Smooth muscle cell (in vitro differentiated cells): ENCODE data around the gene NKX1-1. TPM values are rescaled to one million over a fixed set of nuclear protein-coding genes. Genes with fewer than 3 reads are reported as not detected.

Experiments
- DNase-seq: peaks from one replicate; lab custom pipeline; 2025; ENCODE audit not compliant: unreplicated experiment; lab: John Stamatoyannopoulos, UW
- H2AFZ ChIP-seq: fragments of 200-600 bp; sonication (generic); 2 replicates; pipeline ENCODE4 v1.6.0; 2016; ENCODE audit warnings: antibody characterized with exemption, low read depth, mild to moderate bottlenecking
- H3F3A ChIP-seq: fragments of 200-600 bp; sonication (generic); 2 replicates; pipeline ENCODE4 v1.6.0; 2017; ENCODE audit warnings: antibody characterized with exemption, low read depth
- H3K27ac ChIP-seq: fragments of 200-600 bp; sonication (generic); 2 replicates; pipeline ENCODE4 v1.5.1; 2016; ENCODE audit warnings: low read depth, mild to moderate bottlenecking
- H3K27me3 ChIP-seq: fragments of 200-600 bp; sonication (generic); 2 replicates; pipeline ENCODE4 v1.6.1; 2016; ENCODE audit warnings: low read depth, mild to moderate bottlenecking
- H3K36me3 ChIP-seq: fragments of 200-600 bp; sonication (generic); 2 replicates; pipeline ENCODE4 v1.5.1; 2016; ENCODE audit warnings: low read depth
- H3K4me1 ChIP-seq: fragments of 200-600 bp; sonication (generic); 2 replicates; pipeline ENCODE4 v1.5.1; 2016; ENCODE audit warnings: low read depth
- H3K4me2 ChIP-seq: fragments of 200-600 bp; sonication (generic); 2 replicates; pipeline ENCODE4 v1.6.0; 2016; ENCODE audit warnings: mild to moderate bottlenecking
- H3K4me3 ChIP-seq: fragments of 200-600 bp; sonication (generic); 2 replicates; pipeline ENCODE4 v1.5.1; 2016; ENCODE audit warnings: mild to moderate bottlenecking
- H3K79me2 ChIP-seq: fragments of 200-600 bp; sonication (generic); 2 replicates; pipeline ENCODE4 v1.6.0; 2016; ENCODE audit warnings: low read depth, mild to moderate bottlenecking
- H3K9ac ChIP-seq: fragments of 200-600 bp; sonication (generic); 2 replicates; pipeline ENCODE4 v1.6.0; 2016; ENCODE audit warnings: low read depth
- H3K9me3 ChIP-seq: fragments of 200-600 bp; sonication (generic); replicated peaks from 2 replicates; pipeline ENCODE4 v1.5.1; 2016; ENCODE audit warnings: low read depth
- H4K20me1 ChIP-seq: fragments of 200-600 bp; sonication (generic); 2 replicates; pipeline ENCODE4 v1.6.0; 2016; ENCODE audit warnings: low read depth
- WGBS: methylation state at CpG from one replicate; pipeline ENCODE4 v1.1.7; 2016; ENCODE audit warnings: low lambda C conversion rate; 5-methylcytosine and 5-hydroxymethylcytosine counted together
- polyA plus RNA-seq: library from polyadenylated mRNA; unstranded; fragments of >200 nt; fragmentation: Nextera tagmentation; extraction: Ambion mirVana; gene quantifications from 2 replicates; pipeline ENCODE4 v1.2.1, GENCODE V29; 2016
- total RNA-seq: library from RNA; depleted of rRNA; stranded (reverse); fragments of >200 nt; gene quantifications from 2 replicates; pipeline ENCODE4 v1.2.3, GENCODE V29; 2014
- TF ChIP-seq, protein P1 (sequence below): fragments of 200-600 bp; sonication (generic); IDR thresholded peaks from 2 replicates; pipeline ENCODE4 v1.5.1; 2017; ENCODE audit warnings: borderline replicate concordance, mild to moderate bottlenecking, antibody characterized with exemption; ENCODE audit not compliant: insufficient read depth, poor library complexity, severe bottlenecking

NKX1-1 gene
- total and polyA plus RNA-seq, 2 experiments from 2014 or later = not detected

DNA sequence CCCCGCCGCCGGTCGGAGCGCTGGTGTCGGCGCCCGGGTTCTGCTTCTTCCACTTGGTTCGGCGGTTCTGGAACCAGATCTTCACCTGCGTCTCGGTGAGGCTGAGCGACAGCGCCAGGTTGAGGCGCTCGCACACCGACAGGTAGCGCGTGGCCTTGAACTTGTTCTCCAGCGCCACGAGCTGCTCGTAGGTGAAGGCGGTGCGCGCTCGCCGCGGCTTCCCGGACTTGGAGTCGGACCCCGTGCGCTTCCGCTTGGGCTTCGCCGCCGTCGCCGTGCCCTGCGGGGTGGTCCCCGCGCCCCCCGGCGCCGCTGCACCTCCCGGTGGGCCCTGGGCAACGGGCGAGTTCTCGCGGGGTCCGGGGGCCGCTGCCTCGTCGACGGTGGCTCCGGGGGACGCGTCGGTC is 3.1 kb downstream of the NKX1-1 start:
- Histone ChIP-seq H3K36me3 (no peaks in the 10 kb centered on the region), H3K9ac (no peak overlapping the region), H2AFZ (no peak overlapping the region), H4K20me1 (no peaks in the 10 kb centered on the region), H3K27me3 (peaks cover 71% of the 10 kb centered on the region), H3K4me1 (no peaks in the 10 kb centered on the region), H3K9me3 (no peaks in the 10 kb centered on the region), H3K4me2 (no peak overlapping the region), H3K27ac (no peak overlapping the region), H3K79me2 (no peaks in the 10 kb centered on the region), H3F3A (no peaks in the 10 kb centered on the region), H3K4me3 (no peak overlapping the region)
- DNase-seq = no peak
- TF ChIP-seq, protein P1, sequence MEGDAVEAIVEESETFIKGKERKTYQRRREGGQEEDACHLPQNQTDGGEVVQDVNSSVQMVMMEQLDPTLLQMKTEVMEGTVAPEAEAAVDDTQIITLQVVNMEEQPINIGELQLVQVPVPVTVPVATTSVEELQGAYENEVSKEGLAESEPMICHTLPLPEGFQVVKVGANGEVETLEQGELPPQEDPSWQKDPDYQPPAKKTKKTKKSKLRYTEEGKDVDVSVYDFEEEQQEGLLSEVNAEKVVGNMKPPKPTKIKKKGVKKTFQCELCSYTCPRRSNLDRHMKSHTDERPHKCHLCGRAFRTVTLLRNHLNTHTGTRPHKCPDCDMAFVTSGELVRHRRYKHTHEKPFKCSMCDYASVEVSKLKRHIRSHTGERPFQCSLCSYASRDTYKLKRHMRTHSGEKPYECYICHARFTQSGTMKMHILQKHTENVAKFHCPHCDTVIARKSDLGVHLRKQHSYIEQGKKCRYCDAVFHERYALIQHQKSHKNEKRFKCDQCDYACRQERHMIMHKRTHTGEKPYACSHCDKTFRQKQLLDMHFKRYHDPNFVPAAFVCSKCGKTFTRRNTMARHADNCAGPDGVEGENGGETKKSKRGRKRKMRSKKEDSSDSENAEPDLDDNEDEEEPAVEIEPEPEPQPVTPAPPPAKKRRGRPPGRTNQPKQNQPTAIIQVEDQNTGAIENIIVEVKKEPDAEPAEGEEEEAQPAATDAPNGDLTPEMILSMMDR = no peak
- WGBS = 54% methylated on average over 40 of the region's 58 CpGs

DNA sequence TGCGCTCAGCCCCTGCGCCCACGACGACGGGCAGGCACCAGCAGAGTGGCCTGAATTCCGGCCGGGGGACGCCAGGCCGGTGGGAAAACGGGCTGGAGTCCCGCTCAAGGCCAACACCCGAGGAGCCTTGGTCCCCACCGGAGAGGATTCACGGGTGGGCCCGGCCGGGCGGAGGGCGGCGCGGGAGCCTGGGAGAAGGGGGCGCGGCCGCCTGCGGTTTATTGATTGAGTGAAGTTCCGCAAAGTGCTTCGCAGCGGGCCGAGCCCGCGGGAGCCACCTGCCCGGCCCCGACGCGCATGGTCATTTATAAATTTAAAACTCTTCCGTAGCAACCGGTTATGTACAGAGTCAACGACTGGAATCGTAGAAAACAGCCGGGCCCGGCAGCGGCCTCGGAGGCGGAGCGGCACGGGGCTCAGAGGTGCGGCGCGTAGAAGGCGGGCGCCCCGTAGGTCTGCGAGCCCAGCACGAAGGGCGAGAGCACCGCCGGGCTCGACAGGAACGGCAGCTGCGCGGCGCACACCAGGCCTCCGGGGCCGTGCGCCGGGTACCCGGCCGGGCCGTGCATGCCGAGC is 3.6 kb downstream of the NKX1-1 start:
- H3K4me1 ChIP-seq = no peaks in the 10 kb centered on the region
- no peak overlapping the region for H3K4me2 ChIP-seq
- peaks cover 65% of the 10 kb centered on the region for H3K27me3 ChIP-seq
- no peak for DNase-seq
- H4K20me1 ChIP-seq = no peaks in the 10 kb centered on the region
- no peaks in the 10 kb centered on the region for H3K9me3 ChIP-seq
- TF ChIP-seq, protein P1 = no peak
- 59% methylated on average over 68 of the region's 69 CpGs for WGBS
- H3F3A ChIP-seq = no peaks in the 10 kb centered on the region
- H3K27ac ChIP-seq = no peak overlapping the region
- no peak overlapping the region for H2AFZ ChIP-seq
- H3K9ac ChIP-seq = no peak overlapping the region
- no peaks in the 10 kb centered on the region for H3K79me2 ChIP-seq
- H3K4me3 ChIP-seq = no peak overlapping the region
- H3K36me3 ChIP-seq = no peaks in the 10 kb centered on the region

DNA sequence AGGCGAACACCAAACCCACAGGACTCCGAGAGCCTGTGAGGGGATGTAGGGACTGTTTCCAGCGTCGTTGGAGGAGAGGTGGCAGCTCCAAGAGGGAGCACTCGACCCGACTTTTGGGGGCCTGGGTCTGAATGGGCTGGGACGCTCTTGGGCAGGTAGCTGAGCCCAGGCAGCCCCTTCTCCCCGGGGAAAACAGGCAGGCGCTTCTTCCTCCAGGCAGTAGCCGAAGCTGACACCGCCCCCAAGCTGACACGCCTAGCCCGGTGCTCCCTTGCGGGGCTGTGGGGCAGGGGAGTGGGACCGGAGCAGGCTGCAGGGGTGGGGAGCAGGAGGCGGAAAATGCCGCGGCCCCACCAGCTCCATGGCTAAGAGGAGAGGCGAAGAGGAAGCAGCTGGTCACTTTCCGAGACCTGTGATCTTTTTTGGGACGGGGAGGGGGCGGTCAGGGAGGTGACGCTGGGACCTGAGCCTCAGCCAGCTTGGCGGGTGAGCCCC is 4.2 kb downstream of the NKX1-1 start:
- H4K20me1 ChIP-seq = no peaks in the 10 kb centered on the region
- no peaks in the 10 kb centered on the region for H3K4me1 ChIP-seq
- H3F3A ChIP-seq = no peaks in the 10 kb centered on the region
- no peak overlapping the region for H3K4me2 ChIP-seq
- H3K79me2 ChIP-seq = no peaks in the 10 kb centered on the region
- no peak overlapping the region for H3K9ac ChIP-seq
- no peaks in the 10 kb centered on the region for H3K36me3 ChIP-seq
- DNase-seq = no peak
- no peaks in the 10 kb centered on the region for H3K9me3 ChIP-seq
- peaks cover 60% of the 10 kb centered on the region for H3K27me3 ChIP-seq
- TF ChIP-seq, protein P1 = no peak
- WGBS = 70% methylated on average over 24 of the region's 24 CpGs
- no peak overlapping the region for H3K4me3 ChIP-seq
- no peak overlapping the region for H3K27ac ChIP-seq
- H2AFZ ChIP-seq = no peak overlapping the region

DNA sequence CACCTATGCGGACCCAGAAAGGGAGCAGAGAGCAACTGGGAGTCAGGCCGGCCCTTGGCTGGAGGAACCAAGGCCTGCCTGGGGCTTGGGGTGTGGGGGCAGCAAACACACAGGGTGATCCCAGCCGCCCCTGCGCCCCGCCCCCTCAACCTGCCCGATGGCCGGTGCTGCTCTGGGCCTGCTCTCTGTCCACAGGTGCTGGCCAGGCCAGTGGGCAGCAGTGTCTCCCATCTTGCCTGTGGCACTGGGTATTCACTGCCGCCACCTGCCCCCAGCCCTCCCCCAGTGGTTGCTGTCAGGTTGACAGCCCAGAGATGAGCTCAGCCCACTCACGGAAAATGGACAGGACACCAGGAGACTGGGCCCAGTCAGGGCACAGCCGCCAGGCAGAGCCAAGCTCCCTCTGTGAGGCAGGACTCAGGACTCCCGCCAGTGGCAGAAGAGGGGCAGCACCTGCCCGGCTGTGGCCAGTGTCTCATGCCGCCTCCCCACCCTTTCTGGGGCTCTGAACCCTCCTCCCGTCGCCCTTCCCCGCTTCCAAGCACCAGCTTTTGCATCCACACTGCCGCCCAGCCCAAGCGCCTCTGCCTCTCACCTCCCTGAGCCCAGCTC is 4.7 kb downstream of the NKX1-1 start:
- Histone ChIP-seq H3K27me3 (peaks cover 54% of the 10 kb centered on the region), H3K4me1 (no peaks in the 10 kb centered on the region), H3K9me3 (no peaks in the 10 kb centered on the region), H3K4me2 (no peak overlapping the region), H3K4me3 (no peak overlapping the region), H2AFZ (no peak overlapping the region), H3K79me2 (no peaks in the 10 kb centered on the region), H3K9ac (no peak overlapping the region), H3K27ac (no peak overlapping the region), H4K20me1 (no peaks in the 10 kb centered on the region), H3F3A (no peaks in the 10 kb centered on the region), H3K36me3 (no peaks in the 10 kb centered on the region)
- TF ChIP-seq, protein P1 = no peak
- no peak for DNase-seq
- WGBS = 86% methylated on average over 11 of the region's 18 CpGs
